Choroid plexus epithelial cell (primary cell): ENCODE data around the gene TMX2.
A peak's percentile ranks its signal among the peaks of the same experiment; 100 is the strongest.
"Not testable (repeated sequence)": the region's sequence is repeated elsewhere in the genome, so short reads cannot be mapped to it uniquely, and the experiment has no call there.

Source experiments
- DNase-seq: peaks from one replicate; pipeline ENCODE4 v3.0.0-alpha.2; 2010; ENCODE audit warnings: low read depth
- H3K4me3 ChIP-seq: 2 replicates; pipeline ENCODE4 v1.5.1; 2011; ENCODE audit warnings: low read depth, mild to moderate bottlenecking, control low read depth, low read length, moderate library complexity
- CTCF ChIP-seq: conservative IDR thresholded peaks from 2 replicates; pipeline ENCODE4 v1.5.1; 2011; ENCODE audit warnings: low read depth, mild to moderate bottlenecking, control low read depth, inconsistent platforms, low read length, moderate library complexity

Gene TMX2

GRCh38 chr11:57699813-57700212, 12.6 kb upstream of the TMX2 start:
- DNase-seq, result no peak
- no peak overlapping the region for H3K4me3 ChIP-seq
- no peak for TF ChIP-seq CTCF

GRCh38 chr11:57700425-57700824, 12.0 kb upstream of the TMX2 start:
- peak; percentile 5 for DNase-seq
- peak; percentile 16 for TF ChIP-seq CTCF
- H3K4me3 ChIP-seq, result no peak overlapping the region

GRCh38 chr11:57703341-57703740, 9.1 kb upstream of the TMX2 start:
- no peak overlapping the region for H3K4me3 ChIP-seq
- no peak for TF ChIP-seq CTCF
- no peak for DNase-seq

GRCh38 chr11:57704932-57705331, 7.5 kb upstream of the TMX2 start:
- no peak for TF ChIP-seq CTCF
- DNase-seq, result no peak
- H3K4me3 ChIP-seq, result no peak overlapping the region

GRCh38 chr11:57705432-57705831, 7.0 kb upstream of the TMX2 start:
- H3K4me3 ChIP-seq, DNase-seq: not testable (repeated sequence)

GRCh38 chr11:57709802-57710367, 2.5 kb upstream of the TMX2 start:
- H3K4me3 ChIP-seq, result no peak overlapping the region
- DNase-seq, result no peak
- no peak for TF ChIP-seq CTCF

- peak within 1 kb of the TSS; percentile 96 for H3K4me3 ChIP-seq
- no peak for TF ChIP-seq CTCF
- peak; percentile 83 for DNase-seq
Observed at GRCh38 chr11:57711414-57712255, 758 bp upstream of the TMX2 start, which contains the start of gene MED19. TSS of gene MED19 (minus strand) at chr11:57712215. CDS start at chr11:57712179, 36 bp downstream.
